Endothelial cell of umbilical vein (primary cell): ENCODE data around the gene FSTL1. TPM values are rescaled to one million over a fixed set of nuclear protein-coding genes. Genes with fewer than 3 reads are reported as not detected.

Experiments used
- BruUV-seq: library from RNA; stranded (reverse); fragments of 400-500 nt; replicated peaks from 2 replicates; lab custom pipeline; 2021; lab: Mats Ljungman, UMichigan
- CTCF ChIA-PET: fragments of 300-600, 350-600 bp; sonication (Branson Sonifier 250); formaldehyde crosslinking; loops from one replicate; lab custom pipeline; 2021; ENCODE audit warnings: antibody characterized with exemption, inconsistent platforms; lab: Charles Lee
- POLR2A ChIA-PET: fragments of 300-600, 350-600 bp; sonication (Branson Sonifier 250); formaldehyde crosslinking; loops from one replicate; lab custom pipeline; 2021; ENCODE audit warnings: antibody characterized with exemption, inconsistent platforms; lab: Charles Lee
- DNase-seq: peaks from one replicate; pipeline ENCODE4 v3.0.0-alpha.2; 2011; ENCODE audit warnings: low read depth, low spot score
- FAIRE-seq: peaks from 2 replicates; lab custom pipeline; 2011; peaks lifted over from hg19 to GRCh38; lab: Jason Lieb, UNC
- H2AFZ ChIP-seq: 2 replicates; pipeline ENCODE4 v1.6.0; 2012; ENCODE audit warnings: low read depth, low read length, control low read depth, inconsistent platforms
- H3K27ac ChIP-seq: 2 replicates; pipeline ENCODE4 v1.5.1; 2011; ENCODE audit warnings: low read depth, mild to moderate bottlenecking, control low read depth, low read length, moderate library complexity; ENCODE audit not compliant: insufficient read depth
- H3K27me3 ChIP-seq, 2 experiments: 2 replicates each; pipeline versions ENCODE4 v1.6.0 to v1.6.1; 2011; ENCODE audit warnings: low read length in 2 of 2, mixed read lengths in 1 of 2; ENCODE audit not compliant: control insufficient read depth in 2 of 2, insufficient read depth in 2 of 2
- H3K36me3 ChIP-seq, 2 experiments: 2 replicates in 1 of 2; 3 replicates in 1 of 2; pipeline ENCODE4 v1.5.1; 2011; ENCODE audit warnings: low read length in 2 of 2, mild to moderate bottlenecking in 1 of 2, moderate library complexity in 1 of 2; ENCODE audit not compliant: control insufficient read depth in 2 of 2, insufficient read depth in 2 of 2; ENCODE audit errors: extremely low read depth in 1 of 2
- H3K4me1 ChIP-seq: 3 replicates; pipeline ENCODE4 v1.5.1; 2011; ENCODE audit warnings: mild to moderate bottlenecking, low read length; ENCODE audit not compliant: control insufficient read depth, insufficient read depth; ENCODE audit errors: extremely low read depth
- H3K4me2 ChIP-seq: 2 replicates; pipeline ENCODE4 v1.6.1; 2011; ENCODE audit warnings: low read length, control low read depth, mixed read lengths; ENCODE audit not compliant: insufficient read depth
- H3K4me3 ChIP-seq, 3 experiments: fragments of 200-600 bp in 1 of 3; sonication (generic), shearing (Covaris generic) in 1 of 3; replicated peaks in 1 of 3; 2 replicates each; pipeline ENCODE4 v1.5.1; 2011 to 2016; ENCODE audit warnings: control low read depth in 3 of 3, low read length in 3 of 3, mild to moderate bottlenecking in 2 of 3, inconsistent platforms in 1 of 3, low read depth in 1 of 3, moderate library complexity in 1 of 3; ENCODE audit not compliant: insufficient read depth in 1 of 3
- H3K79me2 ChIP-seq: 2 replicates; pipeline ENCODE4 v1.6.0; 2012; ENCODE audit warnings: low read length, inconsistent platforms; ENCODE audit not compliant: control insufficient read depth, insufficient read depth
- H3K9ac ChIP-seq: replicated peaks from 2 replicates; pipeline ENCODE3; 2011; ENCODE audit warnings: low read length, control low read depth; ENCODE audit not compliant: insufficient read depth; ENCODE audit errors: extremely low read depth
- H3K9me1 ChIP-seq: replicated peaks from 3 replicates; pipeline ENCODE4 v1.6.0; 2011; ENCODE audit warnings: mild to moderate bottlenecking, low read length; ENCODE audit not compliant: control insufficient read depth, insufficient read depth; ENCODE audit errors: extremely low read depth
- H3K9me3 ChIP-seq: replicated peaks from 2 replicates; pipeline ENCODE4 v1.5.1; 2012; ENCODE audit warnings: low read length, inconsistent platforms; ENCODE audit not compliant: control insufficient read depth, insufficient read depth
- H4K20me1 ChIP-seq: replicated peaks from 2 replicates; pipeline ENCODE3; 2011; ENCODE audit warnings: mild to moderate bottlenecking, low read length; ENCODE audit not compliant: control insufficient read depth, insufficient read depth; ENCODE audit errors: extremely low read depth
- CTCF ChIP-seq, 2 donors: IDR thresholded peaks; 1 replicate in 1 of 2; 2 replicates in 1 of 2; pipeline ENCODE4 v1.5.1; 2011; ENCODE audit warnings: low read length in 2 of 2, mild to moderate bottlenecking in 2 of 2, moderate library complexity in 2 of 2, control low read depth in 1 of 2, inconsistent platforms in 1 of 2, low read depth in 1 of 2; ENCODE audit not compliant: insufficient read depth in 1 of 2; ENCODE audit errors: extremely low read depth in 1 of 2
- EZH2 ChIP-seq: IDR thresholded peaks from 2 replicates; pipeline ENCODE4 v1.6.1; 2012; ENCODE audit warnings: borderline replicate concordance, low read depth, mild to moderate bottlenecking, moderate library complexity, low read length, inconsistent platforms; ENCODE audit not compliant: severe bottlenecking
- FOS ChIP-seq: IDR thresholded peaks from 2 replicates; pipeline ENCODE4 v1.6.1; 2011; ENCODE audit warnings: mild to moderate bottlenecking, low read length, moderate library complexity, borderline replicate concordance; ENCODE audit not compliant: insufficient read depth
- GATA2 ChIP-seq: IDR thresholded peaks from 2 replicates; pipeline ENCODE4 v1.7.0; 2011; ENCODE audit warnings: low read depth, mild to moderate bottlenecking, moderate library complexity, mixed read lengths, low read length; ENCODE audit not compliant: insufficient read length, insufficient read depth
- JUN ChIP-seq: IDR thresholded peaks from 2 replicates; pipeline ENCODE4 v1.6.1; 2011; ENCODE audit warnings: borderline replicate concordance, low read depth; ENCODE audit not compliant: insufficient read length, insufficient read depth
- MYC ChIP-seq: IDR thresholded peaks from one replicate; pipeline ENCODE4 v1.6.1; 2011; ENCODE audit warnings: mild to moderate bottlenecking, low read depth, low read length
- POLR2A ChIP-seq: IDR thresholded peaks from 2 replicates; pipeline ENCODE4 v1.6.1; 2012; ENCODE audit warnings: low read depth, mild to moderate bottlenecking, control low read depth, low read length
- POLR2AphosphoS5 ChIP-seq: IDR thresholded peaks from 2 replicates; pipeline ENCODE4 v1.6.1; 2012; ENCODE audit warnings: low read depth, mild to moderate bottlenecking, control low read depth, low read length, moderate library complexity; ENCODE audit not compliant: insufficient read depth
- dilution Hi-C: fragments of 300-500 bp; cut with MboI; formaldehyde crosslinking; loops from one replicate; pipeline ENCODE4 v1.15.0; 2019; ENCODE audit warnings: low sequenced_read_pairs; ENCODE audit not compliant: extremely low pct_ligation_motif_present
- intact Hi-C: fragments of 100-400 bp; cut with micrococcal nuclease; formaldehyde crosslinking; loops from one replicate; pipeline ENCODE4 v1.10.0; 2022
- polyA plus RNA-seq, 4 experiments: library from polyadenylated mRNA; depleted of rRNA in 3 of 4; stranded (reverse) in 3 of 4; unstranded in 1 of 4; fragments of >200 nt; gene quantifications; 2 replicates each; pipeline versions ENCODE4 v1.2.1 to v1.2.3, GENCODE V29; 2011 to 2012; ENCODE audit warnings: missing spikeins in 1 of 4
- total RNA-seq: library from RNA; stranded (reverse); gene quantifications from 2 replicates; pipeline ENCODE4 v1.2.3, GENCODE V29; 2021
- TF ChIP-seq, protein P1 (sequence below): IDR thresholded peaks from 2 replicates; pipeline ENCODE4 v1.6.1; 2011; ENCODE audit not compliant: insufficient read depth, insufficient read length

Gene FSTL1
- total and polyA plus RNA-seq, 2 donors (not counting 3 experiments of a cell fraction or from before 2014, with no cell fraction given), result 235 to 562 TPM

- Histone ChIP-seq H3K9me1 (no peaks in the 10 kb centered on the region), H2AFZ (no peak overlapping the region), H3K4me1 (peaks cover 66% of the 10 kb centered on the region), H3K4me3 (no peak overlapping the region), H3K9me3 (no peaks in the 10 kb centered on the region), H4K20me1 (no peaks in the 10 kb centered on the region), H3K79me2 (peaks cover 78% of the 10 kb centered on the region), H3K4me2 (peak overlapping the region; percentile 64), H3K27me3 (no peaks in the 10 kb centered on the region), H3K27ac (peak overlapping the region; percentile 91), H3K36me3 (peaks cover 4 to 11% of the 10 kb centered on the region in 2 experiments), H3K9ac (peak overlapping the region; percentile 63)
- ChIA-PET POLR2A (interaction anchor here (1.1 kb wide), 2 partner anchors 11 to 12 kb away, joined by 4 to 10 read pairs; partner anchors contain the start of gene FSTL1), CTCF (interaction anchor here (1.1 to 24.8 kb wide), 6 partner anchors 10 to 120 kb away, joined by 4 to 367 read pairs (median 8); partner anchors contain the start of gene FSTL1)
- no peak for TF ChIP-seq POLR2A
- no peak for TF ChIP-seq CTCF (IDR thresholded peaks at IDR 0.05; ENCODE audit: extremely low read depth in 1 of 2, insufficient read depth in 1 of 2, low read depth in 1 of 2, low read length in 2 of 2)
- TF ChIP-seq EZH2, result no peak
- TF ChIP-seq, protein P1, sequence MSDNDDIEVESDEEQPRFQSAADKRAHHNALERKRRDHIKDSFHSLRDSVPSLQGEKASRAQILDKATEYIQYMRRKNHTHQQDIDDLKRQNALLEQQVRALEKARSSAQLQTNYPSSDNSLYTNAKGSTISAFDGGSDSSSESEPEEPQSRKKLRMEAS, result peak; percentile 45
- TF ChIP-seq MYC, result peak; percentile 8
- TF ChIP-seq GATA2, result peak; percentile 17
- TF ChIP-seq POLR2AphosphoS5, result peak; percentile 76
- TF ChIP-seq JUN, result peak; percentile 11
- TF ChIP-seq FOS, result peak; percentile 27
- DNase-seq (peak; percentile 95), FAIRE-seq (peak; percentile 97)
- dilution Hi-C loops, result no loop called here
- TSS peak; percentile 28 for BruUV-seq
- intact Hi-C loops, result loop anchor here (1.0 to 5.0 kb wide), 4 partner anchors 9 to 347 kb away; partner anchors contain the start of gene GSK3B
Measured at GRCh38 chr3:120438665-120439370, 12.0 kb downstream of the FSTL1 start.
